ENCODE data around the gene HSPA4.
"Not testable (repeated sequence)": the region's sequence is repeated elsewhere in the genome, so short reads cannot be mapped to it uniquely, and the experiment has no call there.

HSPA4 gene

DNA sequence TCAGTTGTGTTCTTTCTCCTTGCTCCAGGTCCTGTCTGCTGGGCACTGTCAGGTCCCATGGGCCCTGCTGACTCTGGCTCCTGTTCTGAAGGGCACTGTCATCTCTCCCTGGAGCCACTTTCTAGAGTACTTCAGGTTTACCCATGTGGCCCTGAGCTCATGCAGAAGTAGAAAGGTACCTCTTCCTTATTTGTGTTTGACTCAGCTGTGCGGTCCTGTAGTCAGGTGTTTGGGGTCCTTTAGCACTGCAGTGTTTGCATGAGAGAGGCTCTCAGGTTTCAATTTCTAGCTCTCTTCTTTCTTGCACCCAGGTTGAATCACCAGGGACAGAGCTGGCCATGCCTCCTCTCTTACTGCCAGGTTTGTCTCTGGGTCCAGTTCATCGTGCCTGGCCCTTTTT is 71.5 kb downstream of the HSPA4 start:
- no peak for DNase-seq (ENCODE audit: low spot score)

DNA sequence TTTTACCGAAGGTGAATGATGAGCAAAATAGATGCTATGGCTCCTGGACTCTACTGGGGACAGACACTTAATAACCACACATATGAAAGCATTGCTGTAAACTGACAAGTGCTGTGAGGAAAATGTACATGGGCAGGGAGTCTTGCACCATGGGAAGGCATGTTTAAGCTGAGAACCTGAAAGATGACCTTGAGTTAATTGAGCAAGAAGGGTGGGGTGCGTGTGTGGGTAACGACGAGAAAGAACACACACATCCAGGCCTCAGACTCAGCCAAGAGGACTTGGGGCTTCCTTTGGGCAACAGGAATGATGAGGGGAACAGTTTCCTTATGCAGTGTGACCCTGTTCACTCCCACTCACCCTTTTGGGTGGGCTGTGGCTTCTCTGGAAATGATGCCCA is 73.1 kb downstream of the HSPA4 start:
- DNase-seq (ENCODE audit: low spot score), result no peak

DNA sequence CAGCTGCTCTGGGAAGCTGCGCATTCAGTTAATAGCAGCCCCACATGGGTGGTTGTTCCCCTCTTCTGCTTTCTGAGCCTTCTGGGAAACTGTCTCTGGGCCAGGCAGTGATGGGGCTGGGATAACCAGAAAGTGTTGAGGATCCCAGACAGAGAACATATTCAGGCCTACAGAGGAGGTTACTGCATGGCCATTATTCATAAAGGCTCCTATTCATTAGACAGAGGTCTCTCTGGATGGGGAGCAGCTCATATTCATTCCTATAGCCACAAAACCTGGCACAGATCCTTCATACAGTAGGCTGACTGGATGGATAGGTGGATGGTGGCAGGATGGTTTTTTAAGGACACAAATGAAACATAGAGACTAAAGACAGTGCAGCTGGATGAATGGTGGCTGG is 76.3 kb downstream of the HSPA4 start:
- no peak for DNase-seq (ENCODE audit: low spot score)

- no peak for DNase-seq (ENCODE audit: low spot score)
Measured at GRCh38 chr5:133129289-133129688, 77.5 kb downstream of the HSPA4 start.

DNA sequence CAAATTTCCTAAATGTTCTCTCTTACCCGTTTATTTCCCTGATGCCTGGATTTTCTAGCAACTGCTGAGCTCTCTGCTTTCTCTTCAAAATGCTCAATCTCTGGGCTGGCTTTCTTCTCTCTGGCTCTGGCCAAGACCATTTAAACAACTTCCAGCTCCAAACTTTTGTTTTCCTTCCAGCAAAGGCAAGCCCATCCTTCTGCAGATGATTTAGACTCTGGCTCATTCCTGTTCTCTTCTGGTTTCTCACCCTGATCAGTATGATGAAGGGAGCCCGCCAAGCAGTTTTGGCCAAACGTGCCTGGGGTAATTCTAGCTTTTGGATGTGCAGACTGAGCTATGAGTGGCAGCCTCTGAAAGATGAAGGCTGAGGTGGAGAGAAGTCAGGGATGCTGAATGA is 78.1 kb downstream of the HSPA4 start:
- DNase-seq (ENCODE audit: low spot score), result no peak

DNA sequence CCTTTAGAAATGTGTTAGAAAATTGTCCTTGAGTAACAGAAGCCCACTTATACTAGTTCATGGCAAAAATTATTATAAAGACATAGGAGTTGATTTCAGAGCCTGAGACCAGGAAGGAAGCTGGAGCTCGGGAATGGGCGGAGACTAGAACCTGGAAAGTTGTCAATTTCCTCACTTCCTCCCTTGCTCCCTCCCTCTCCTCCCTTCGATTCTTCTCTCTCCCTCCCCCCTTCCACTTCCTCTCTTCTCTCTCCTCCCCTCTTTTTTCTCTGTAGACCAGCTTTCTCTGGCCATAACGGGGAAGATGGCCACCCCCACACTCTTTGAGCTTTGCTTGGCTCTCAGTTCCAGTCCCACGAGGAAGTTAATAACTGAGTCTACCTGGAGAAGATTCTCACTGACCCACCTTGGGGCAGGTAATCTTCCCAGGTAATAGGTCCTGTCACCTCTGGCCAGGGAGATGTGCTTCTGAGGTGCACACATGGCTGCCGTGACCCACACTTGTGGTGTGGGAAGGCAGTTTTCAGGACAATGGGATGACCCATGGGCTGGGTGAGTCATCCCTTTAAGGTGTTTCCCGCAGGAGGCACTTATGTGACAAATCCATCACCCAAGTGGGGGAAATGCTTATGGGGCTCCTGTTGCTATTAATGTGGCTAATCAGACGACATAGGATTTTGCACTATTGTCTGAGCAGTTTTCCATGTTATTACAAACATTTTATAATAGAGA is 78.7 kb downstream of the HSPA4 start:
- DNase-seq (ENCODE audit: low spot score), result no peak

DNA sequence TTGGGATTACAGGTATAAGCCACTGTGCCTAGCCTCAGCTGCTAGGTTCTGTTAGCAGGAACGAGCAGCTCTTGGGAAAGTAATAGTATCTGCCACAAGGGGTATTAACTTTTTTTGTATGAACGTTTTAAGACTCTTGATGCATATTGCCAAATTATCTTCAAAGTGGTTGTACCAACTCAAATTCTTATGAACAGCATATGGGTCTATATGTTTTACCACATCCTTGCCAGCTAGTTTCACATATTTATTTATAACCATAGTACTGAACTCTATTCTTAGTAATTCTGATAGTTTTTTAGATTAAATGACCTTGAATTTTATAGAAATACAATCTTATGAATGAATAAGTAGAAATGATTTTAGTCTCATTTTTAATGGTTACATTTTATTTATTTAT is 80.9 kb downstream of the HSPA4 start:
- DNase-seq (ENCODE audit: low spot score), result no peak

DNA sequence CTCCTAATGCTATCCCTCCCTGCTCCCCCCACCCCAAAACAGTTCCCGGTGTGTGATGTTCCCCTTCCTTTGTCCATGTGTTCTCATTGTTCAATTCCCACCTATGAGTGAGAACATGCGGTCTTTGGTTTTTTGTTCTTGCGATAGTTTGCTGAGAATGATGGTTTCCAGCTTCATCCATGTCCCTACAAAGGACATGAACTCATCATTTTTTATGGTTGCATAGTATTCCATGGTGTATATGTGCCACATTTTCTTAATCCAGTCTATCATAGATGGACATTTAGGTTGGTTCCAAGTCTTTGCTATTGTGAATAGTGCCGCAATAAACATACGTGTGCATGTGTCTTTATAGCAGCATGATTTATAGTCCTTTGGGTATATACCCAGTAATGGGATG is 81.4 kb downstream of the HSPA4 start:
- not testable (repeated sequence) for DNase-seq (ENCODE audit: low spot score)

GRCh38 chr5:133136890-133137289 is 85.1 kb downstream of the HSPA4 start:
- not testable (repeated sequence) for DNase-seq (ENCODE audit: low spot score)

DNA sequence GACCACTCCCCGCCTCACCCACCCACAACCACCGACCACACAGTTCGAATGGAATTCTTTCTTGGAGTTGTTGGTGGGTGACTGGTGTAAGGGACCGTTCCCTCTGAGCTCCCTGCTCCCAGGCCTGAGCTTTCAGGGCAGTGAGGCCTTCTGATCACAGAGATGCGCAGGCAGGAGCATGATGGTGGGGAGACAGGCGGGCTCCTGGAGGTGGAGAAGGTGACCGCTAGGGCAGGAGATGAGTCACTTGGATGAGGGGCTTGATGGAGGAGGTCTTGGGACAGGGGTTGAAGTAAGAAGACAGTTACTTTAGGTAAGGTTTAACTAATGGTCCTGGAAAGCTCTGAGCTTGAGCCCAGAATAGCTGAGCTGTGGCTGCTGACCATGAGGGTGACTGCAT is 88.5 kb downstream of the HSPA4 start:
- DNase-seq (ENCODE audit: low spot score), result no peak

- no peak for DNase-seq (ENCODE audit: low spot score)
Measured at GRCh38 chr5:133141746-133142145, 89.9 kb downstream of the HSPA4 start.

DNA sequence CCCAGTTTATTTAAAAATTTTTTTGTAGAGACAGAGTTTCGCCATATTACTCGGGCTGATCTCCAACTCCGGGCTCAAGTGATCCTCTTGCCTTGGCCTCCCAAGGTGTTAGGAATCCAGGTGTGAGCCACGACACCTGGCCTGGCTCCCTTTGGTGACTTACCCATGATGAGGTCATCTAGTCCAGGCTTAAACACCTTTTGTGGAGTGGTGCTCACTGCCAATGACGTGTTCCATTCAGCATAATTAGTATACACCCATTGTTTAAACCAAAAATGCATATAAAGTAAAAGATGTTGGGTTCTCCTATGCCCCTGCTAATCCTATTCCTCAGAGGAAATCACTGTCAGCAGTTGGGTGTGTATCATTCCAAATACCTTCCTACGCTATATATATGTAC is 91.0 kb downstream of the HSPA4 start:
- DNase-seq (ENCODE audit: low spot score), result no peak

- no peak for DNase-seq (ENCODE audit: low spot score)
Measured at GRCh38 chr5:133144245-133144981, 92.6 kb downstream of the HSPA4 start.

DNA sequence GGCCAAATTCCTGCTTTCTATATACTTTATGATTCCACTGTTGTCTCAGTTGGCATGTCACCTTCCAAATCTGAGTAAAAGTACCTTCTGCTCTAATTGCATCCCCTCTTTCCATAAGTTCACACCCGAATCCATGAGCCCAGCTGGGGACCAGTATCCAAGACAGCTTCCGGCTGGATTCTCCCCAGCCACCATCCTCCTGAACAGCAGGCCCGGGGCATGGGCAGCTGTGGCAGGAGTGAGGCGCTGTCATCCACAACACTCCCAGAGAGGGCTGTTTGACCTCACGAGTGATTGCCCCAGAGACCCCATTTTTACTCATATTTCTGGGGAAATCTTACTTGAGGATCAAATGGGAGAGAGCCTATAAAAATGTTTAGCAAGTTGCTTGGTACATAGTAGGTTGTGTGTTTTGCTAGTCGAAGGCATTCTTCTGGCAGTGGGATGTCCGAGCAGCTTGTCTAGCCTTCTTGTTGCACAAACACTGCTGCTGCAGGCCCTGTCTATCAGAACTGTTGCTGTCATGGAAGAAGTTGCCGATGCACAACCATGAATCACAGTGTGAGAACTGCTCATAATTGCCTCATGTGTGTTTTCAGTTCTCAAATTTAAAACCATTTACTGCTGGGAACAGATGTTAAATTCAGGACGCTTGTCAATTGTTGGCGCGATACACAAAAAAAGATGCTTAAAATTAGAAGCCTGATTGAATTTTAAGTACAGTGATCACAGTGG is 93.8 kb downstream of the HSPA4 start:
- no peak for DNase-seq (ENCODE audit: low spot score)

DNA sequence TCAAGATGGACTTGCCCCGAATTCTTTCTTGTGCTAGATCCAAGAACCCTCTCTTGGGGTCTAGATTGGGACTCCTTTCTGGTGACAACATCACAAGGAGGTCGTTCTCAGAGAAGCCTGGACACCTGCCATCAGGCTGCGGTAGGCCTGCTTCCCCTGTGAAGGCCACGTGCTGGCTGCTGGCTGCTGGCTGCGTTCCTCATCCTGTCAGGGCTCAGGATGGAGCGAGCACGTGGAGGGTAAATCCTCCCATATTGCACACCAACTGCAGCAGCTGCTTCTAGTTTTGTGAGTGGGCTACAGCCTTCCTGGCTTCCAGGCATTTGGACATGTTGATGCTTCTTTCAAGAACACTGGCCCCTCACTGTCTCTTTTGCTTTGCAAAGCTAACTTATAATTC is 95.6 kb downstream of the HSPA4 start:
- no peak for DNase-seq (ENCODE audit: low spot score)

DNA sequence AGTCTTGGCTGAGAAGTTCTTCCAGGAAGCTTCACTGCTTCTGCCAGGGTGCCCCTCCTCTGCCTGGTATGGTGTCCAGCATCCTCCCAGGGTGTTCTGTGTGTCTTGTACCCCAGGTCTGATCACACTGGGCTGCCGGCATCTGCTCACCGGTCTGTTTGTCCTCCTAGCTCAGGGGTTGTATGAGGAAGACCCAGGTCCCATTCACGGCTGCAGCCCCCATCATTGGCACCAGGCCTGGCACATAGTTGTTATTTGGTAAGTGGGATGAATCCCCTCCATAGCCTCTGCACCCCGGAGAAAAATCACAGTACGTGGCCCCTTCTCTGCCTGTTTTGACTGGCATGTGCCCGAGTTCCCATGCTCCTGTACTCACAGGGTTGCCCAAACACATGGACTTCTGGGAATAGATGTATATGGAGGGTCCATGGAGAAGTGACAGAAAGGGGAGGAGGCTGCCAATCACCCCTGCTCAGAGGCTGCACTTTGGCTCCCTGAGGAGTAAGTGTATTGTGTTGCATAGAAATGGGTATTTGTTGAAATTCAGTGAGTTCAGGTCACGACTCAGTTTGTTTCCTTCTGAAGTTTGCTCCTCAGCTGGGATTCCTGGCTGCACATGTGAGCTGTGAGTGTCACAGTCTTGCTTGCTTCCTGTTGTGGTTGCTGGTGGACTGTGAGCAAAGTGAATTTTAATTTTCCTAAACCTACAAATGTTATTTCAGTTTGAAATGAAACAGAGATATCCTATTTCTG is 96.2 kb downstream of the HSPA4 start:
- DNase-seq (ENCODE audit: low spot score), result no peak

DNA sequence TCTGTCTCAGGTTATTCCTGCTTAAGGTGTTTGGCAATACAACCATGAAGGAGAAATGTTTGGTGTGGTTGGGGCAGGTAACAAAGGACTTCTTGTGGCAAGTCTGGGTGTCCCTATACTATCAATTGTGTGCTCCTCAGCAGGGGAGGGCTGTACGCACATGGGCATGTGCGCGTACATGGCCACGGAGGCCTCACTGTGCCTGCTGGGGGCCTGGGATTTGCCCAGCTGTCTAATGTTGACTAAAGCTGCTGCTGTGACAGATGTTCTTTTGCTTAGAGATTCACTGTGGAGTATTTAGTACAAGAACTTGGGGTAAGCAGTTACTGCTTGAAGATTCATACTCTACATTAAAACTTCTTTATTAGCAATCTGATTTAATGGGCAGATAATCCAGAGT is 97.5 kb downstream of the HSPA4 start:
- no peak for DNase-seq (ENCODE audit: low spot score)

- DNase-seq (ENCODE audit: low spot score), result no peak
Measured at GRCh38 chr5:133150909-133151544, 99.2 kb downstream of the HSPA4 start.

GRCh38 chr5:133154274-133155075 is 102.7 kb downstream of the HSPA4 start:
- no peak for DNase-seq (ENCODE audit: low spot score)

DNA sequence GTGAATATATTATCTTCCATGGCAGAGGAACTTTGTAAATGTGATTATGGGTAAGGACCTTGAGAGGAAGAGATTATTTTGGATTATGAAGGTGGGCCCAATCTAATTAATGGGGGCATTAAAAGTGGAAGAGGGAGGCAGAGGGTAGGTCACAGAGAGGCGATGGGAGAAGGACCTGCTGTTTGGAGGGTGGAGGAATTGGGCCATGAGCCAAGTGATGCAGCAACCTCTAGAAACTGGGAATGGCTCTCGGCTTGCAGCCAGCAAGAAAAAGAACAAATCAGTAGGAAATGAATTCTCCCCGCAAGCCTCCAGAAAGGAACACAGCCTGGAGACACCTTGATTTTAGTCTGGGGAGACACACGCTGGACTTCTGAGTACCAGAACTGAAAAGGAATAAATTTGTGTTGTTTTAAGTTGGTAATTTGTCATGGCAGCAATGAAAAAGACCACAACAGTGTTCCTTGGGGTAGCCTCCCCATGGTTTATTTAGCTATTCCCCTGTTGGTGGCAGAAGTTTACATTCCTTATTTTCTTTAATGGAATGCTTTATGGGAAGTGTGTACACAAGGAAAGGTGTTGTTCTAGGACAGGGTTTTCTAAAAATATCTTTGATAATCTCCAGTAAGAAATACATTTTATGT is 103.6 kb downstream of the HSPA4 start:
- no peak for DNase-seq (ENCODE audit: low spot score)

Measured in ecto neural progenitor cell (in vitro differentiated cells).